GM19239 (cell line): ENCODE results near the gene ZBTB33.

Experiments used
- DNase-seq: peaks from one replicate; pipeline ENCODE4 v3.0.0; 2011; ENCODE audit warnings: low spot score; ENCODE audit not compliant: insufficient read length
- FAIRE-seq: peaks from 2 replicates; lab custom pipeline; 2011; peaks lifted over from hg19 to GRCh38; lab: Jason Lieb, UNC

ZBTB33 gene

GRCh38 chrX:120302434-120302833, 51.8 kb downstream of the ZBTB33 start:
- peak; percentile 95 for FAIRE-seq
- no peak for DNase-seq

- FAIRE-seq (peak; percentile 92), DNase-seq (no peak)
Observed at GRCh38 chrX:120304256-120304655, 53.6 kb downstream of the ZBTB33 start.

- DNase-seq (no peak), FAIRE-seq (peak; percentile 48)
Observed at GRCh38 chrX:120305531-120306141, 55.0 kb downstream of the ZBTB33 start.

- peak; percentile 86 for FAIRE-seq
- no peak for DNase-seq
Observed at GRCh38 chrX:120306630-120307029, 56.0 kb downstream of the ZBTB33 start.
